ENCODE data around the gene NYNRIN. TPM values are rescaled to one million over a fixed set of nuclear protein-coding genes. Genes with fewer than 3 reads are reported as not detected.

Gene NYNRIN
- total RNA-seq, 4 donors from 2014 or later, result 4.7 to 14.7 (median 11.8) TPM

- no peaks in the 10 kb centered on the region for H3K36me3 ChIP-seq
- no peak for DNase-seq
- WGBS, 2 donors, result 70 to 72% methylated on average over 6 to 7 of the region's 7 CpGs
- intact Hi-C loops (cut with DNase I), result no loop called here
- TF ChIP-seq CTCF (IDR thresholded peaks at IDR 0.05) (no peak), POLR2A (IDR thresholded peaks at IDR 0.05) (no peak)
- no peak overlapping the region for H3K27ac ChIP-seq
- peaks cover 0 to 3% (median 0%) of the 10 kb centered on the region in 4 donors for H3K27me3 ChIP-seq
- H3K4me1 ChIP-seq, result peaks cover 0 to 13% (median 12%) of the 10 kb centered on the region in 3 donors
- H3K9me3 ChIP-seq, result no peaks in the 10 kb centered on the region
- H3K4me3 ChIP-seq, result no peak overlapping the region
These were observed 43.8 kb upstream of the NYNRIN start for GRCh38 chr14:24355009-24355408.

GRCh38 chr14:24356208-24356607, 42.6 kb upstream of the NYNRIN start:
- Histone ChIP-seq H3K4me3 (no peak overlapping the region), H3K9me3 (no peaks in the 10 kb centered on the region), H3K4me1 (peaks cover 0 to 13% (median 12%) of the 10 kb centered on the region in 3 donors), H3K27me3 (peaks cover 0 to 3% (median 0%) of the 10 kb centered on the region in 4 donors), H3K27ac (no peak overlapping the region), H3K36me3 (no peaks in the 10 kb centered on the region)
- intact Hi-C loops (cut with DNase I), result no loop called here
- WGBS, 2 donors, result 89 to 94% methylated on average over 4 of the region's 4 CpGs
- no peak for DNase-seq
- no peak for TF ChIP-seq CTCF (IDR thresholded peaks at IDR 0.05)
- no peak for TF ChIP-seq POLR2A (IDR thresholded peaks at IDR 0.05)

GRCh38 chr14:24360281-24360680, 38.5 kb upstream of the NYNRIN start:
- H3K4me1 ChIP-seq, result peaks cover 0 to 6% (median 3%) of the 10 kb centered on the region in 3 donors
- no peak for DNase-seq
- no peaks in the 10 kb centered on the region for H3K9me3 ChIP-seq
- TF ChIP-seq POLR2A (IDR thresholded peaks at IDR 0.05), result no peak
- no peak for TF ChIP-seq CTCF (IDR thresholded peaks at IDR 0.05)
- H3K27me3 ChIP-seq, result no peaks in the 10 kb centered on the region
- H3K4me3 ChIP-seq, result no peak overlapping the region
- intact Hi-C loops (cut with DNase I), result no loop called here
- H3K27ac ChIP-seq, result no peak overlapping the region
- 85 to 95% methylated on average over 3 of the region's 3 CpGs for WGBS, 2 donors
- no peaks in the 10 kb centered on the region for H3K36me3 ChIP-seq

GRCh38 chr14:24361326-24361725, 37.5 kb upstream of the NYNRIN start:
- Histone ChIP-seq H3K27ac (no peak overlapping the region), H3K36me3 (no peaks in the 10 kb centered on the region), H3K27me3 (no peaks in the 10 kb centered on the region), H3K9me3 (no peaks in the 10 kb centered on the region), H3K4me3 (no peak overlapping the region), H3K4me1 (peaks cover 6 to 16% (median 13%) of the 10 kb centered on the region in 3 donors)
- 75 to 91% methylated on average over 2 of the region's 2 CpGs for WGBS, 2 donors
- intact Hi-C loops (cut with DNase I), result no loop called here
- DNase-seq, result no peak
- TF ChIP-seq CTCF (IDR thresholded peaks at IDR 0.05), result no peak
- no peak for TF ChIP-seq POLR2A (IDR thresholded peaks at IDR 0.05)

- intact Hi-C loops (cut with DNase I), result no loop called here
- peaks cover 14 to 27% (median 16%) of the 10 kb centered on the region in 3 donors for H3K4me1 ChIP-seq
- no peak for DNase-seq
These were observed 36.4 kb upstream of the NYNRIN start for GRCh38 chr14:24362241-24362960.

More at GRCh38 chr14:24362241-24362960, 36.4 kb upstream of the NYNRIN start:
- TF ChIP-seq CTCF (IDR thresholded peaks at IDR 0.05), result no peak
- no peak for TF ChIP-seq POLR2A (IDR thresholded peaks at IDR 0.05)
- WGBS, 2 donors, result 36 to 53% methylated on average over 2 of the region's 2 CpGs
- Histone ChIP-seq H3K27me3 (peaks cover 0 to 4% (median 0%) of the 10 kb centered on the region in 4 donors), H3K36me3 (no peaks in the 10 kb centered on the region), H3K4me3 (no peak overlapping the region), H3K9me3 (no peaks in the 10 kb centered on the region), H3K27ac (no peak overlapping the region)
